ENCODE data around the gene EMILIN2. TPM values are rescaled to one million over a fixed set of nuclear protein-coding genes. Genes with fewer than 3 reads are reported as not detected.

The EMILIN2 gene
- total RNA-seq, 1 experiment from 2014 or later = 11.7 TPM

DNA sequence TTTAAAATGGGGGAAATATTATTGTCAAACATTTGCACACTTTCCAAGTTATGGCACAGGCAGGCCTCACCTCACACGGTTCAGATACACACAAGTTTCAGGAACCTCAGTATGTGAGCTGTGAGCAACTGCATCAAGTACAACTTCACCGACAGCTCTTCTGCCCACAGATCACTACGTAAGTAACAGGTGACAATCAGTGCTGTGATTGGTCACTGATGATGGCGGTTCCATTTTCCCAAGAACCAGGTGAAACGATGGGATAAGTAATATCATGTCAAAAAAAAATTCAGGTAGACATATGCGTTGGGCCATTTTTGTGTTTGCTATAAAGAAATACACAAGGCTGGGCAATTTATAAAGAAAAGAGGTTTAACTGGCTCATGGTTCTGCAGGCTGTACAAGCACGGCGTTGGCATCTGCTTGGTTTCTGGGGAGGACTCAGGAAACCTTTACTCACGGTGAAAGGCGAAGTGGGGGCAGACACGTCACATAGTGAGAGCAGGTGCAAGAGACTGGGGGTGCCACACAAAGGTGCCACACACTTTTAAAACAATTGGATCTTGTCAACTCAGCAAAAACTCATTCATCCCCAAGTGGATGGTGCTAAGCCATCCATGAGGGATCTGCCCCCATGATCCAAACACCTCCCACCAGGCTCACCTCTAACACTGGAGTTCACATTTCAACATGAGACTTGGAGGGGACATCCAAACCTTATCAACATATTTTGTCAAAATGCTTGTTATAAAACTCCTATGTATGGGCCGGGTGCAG, 108.3 kb downstream of the EMILIN2 start (continued):
- TF ChIP-seq, protein P1, sequence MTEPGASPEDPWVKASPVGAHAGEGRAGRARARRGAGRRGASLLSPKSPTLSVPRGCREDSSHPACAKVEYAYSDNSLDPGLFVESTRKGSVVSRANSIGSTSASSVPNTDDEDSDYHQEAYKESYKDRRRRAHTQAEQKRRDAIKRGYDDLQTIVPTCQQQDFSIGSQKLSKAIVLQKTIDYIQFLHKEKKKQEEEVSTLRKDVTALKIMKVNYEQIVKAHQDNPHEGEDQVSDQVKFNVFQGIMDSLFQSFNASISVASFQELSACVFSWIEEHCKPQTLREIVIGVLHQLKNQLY (CRISPR knock-in tag; IDR thresholded peaks at IDR 0.05) = no peak

DNA sequence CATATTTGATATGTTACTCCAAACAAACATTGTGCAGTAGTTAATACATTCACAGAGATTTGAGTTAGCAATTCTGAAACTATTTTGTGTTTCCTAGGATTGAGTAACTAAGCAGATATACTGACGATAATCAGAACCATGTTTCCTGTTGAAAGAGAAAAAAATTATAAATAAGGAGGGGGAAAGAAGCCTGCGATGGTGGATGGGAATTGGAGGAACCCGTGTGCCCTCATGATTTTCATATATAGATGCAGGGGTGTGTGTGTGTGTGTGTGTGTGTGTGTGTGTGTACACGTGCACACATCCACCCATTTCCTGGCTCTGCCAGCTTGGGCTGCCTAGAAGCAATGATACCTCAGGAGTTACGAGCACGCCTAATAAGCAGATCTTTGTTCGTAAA, 109.2 kb downstream of the EMILIN2 start:
- Mint-ChIP-seq H3K27ac (no peak overlapping the region), H3K27me3 (ENCODE audit: low read depth) (no peaks in the 10 kb centered on the region), H3K36me3 (peaks cover 28% of the 10 kb centered on the region), H3K9me3 (no peaks in the 10 kb centered on the region), H3K4me3 (no peak overlapping the region), H3K4me1 (no peaks in the 10 kb centered on the region)
- ChIA-PET POLR2A (no interaction called here), CTCF (interaction anchor here (1.1 kb wide), 1 partner anchor 196 kb away, joined by 3 read pairs; no protein-coding TSS in a partner anchor)
- ATAC-seq = no peak
- TF ChIP-seq ELF4 (CRISPR knock-in tag; IDR thresholded peaks at IDR 0.05; ENCODE audit: low read depth) (no peak), EMX1 (CRISPR knock-in tag; IDR thresholded peaks at IDR 0.05) (no peak), MYBL2 (CRISPR knock-in tag; IDR thresholded peaks at IDR 0.05) (no peak)
- TF ChIP-seq, protein P2, sequence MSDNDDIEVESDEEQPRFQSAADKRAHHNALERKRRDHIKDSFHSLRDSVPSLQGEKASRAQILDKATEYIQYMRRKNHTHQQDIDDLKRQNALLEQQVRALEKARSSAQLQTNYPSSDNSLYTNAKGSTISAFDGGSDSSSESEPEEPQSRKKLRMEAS (CRISPR knock-in tag; IDR thresholded peaks at IDR 0.05) = no peak
- TF ChIP-seq, protein P3, sequence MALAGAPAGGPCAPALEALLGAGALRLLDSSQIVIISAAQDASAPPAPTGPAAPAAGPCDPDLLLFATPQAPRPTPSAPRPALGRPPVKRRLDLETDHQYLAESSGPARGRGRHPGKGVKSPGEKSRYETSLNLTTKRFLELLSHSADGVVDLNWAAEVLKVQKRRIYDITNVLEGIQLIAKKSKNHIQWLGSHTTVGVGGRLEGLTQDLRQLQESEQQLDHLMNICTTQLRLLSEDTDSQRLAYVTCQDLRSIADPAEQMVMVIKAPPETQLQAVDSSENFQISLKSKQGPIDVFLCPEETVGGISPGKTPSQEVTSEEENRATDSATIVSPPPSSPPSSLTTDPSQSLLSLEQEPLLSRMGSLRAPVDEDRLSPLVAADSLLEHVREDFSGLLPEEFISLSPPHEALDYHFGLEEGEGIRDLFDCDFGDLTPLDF (CRISPR knock-in tag; IDR thresholded peaks at IDR 0.05) = no peak
- TF ChIP-seq, protein P1 (CRISPR knock-in tag; IDR thresholded peaks at IDR 0.05) = no peak
- no peak for DNase-seq (ENCODE audit: low spot score)

DNA sequence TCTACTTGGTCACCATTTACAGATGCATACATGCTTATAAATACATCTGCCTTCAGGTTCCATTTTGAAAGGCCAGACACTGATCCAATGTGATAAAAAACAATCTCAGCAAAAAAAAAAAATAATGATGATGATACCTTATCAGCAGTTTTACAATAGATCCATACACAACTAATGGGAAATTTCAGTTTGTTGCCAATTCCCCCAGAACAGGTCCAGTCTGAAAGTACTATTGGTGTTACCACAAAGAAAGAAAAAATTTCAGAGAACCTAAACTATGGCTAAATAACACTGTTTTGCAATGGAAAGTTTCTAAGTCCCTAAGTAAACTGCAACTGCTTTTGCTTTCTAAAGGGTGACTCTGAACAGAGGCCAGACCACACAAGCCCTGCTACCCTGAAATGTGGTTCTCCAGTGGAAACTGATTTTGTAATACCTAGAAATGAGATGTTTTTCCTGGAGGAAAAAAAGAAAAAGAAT, 112.1 kb downstream of the EMILIN2 start:
- ATAC-seq (no peak), DNase-seq (ENCODE audit: low spot score) (no peak)
- Mint-ChIP-seq H3K27ac (no peak overlapping the region), H3K4me1 (no peaks in the 10 kb centered on the region), H3K36me3 (peaks cover 15% of the 10 kb centered on the region), H3K4me3 (no peak overlapping the region), H3K9me3 (no peaks in the 10 kb centered on the region), H3K27me3 (ENCODE audit: low read depth) (no peaks in the 10 kb centered on the region)
- ChIA-PET POLR2A (no interaction called here), CTCF (no interaction called here)
- TF ChIP-seq ELF4 (CRISPR knock-in tag; IDR thresholded peaks at IDR 0.05; ENCODE audit: low read depth) (no peak), NFATC4 (CRISPR knock-in tag; IDR thresholded peaks at IDR 0.05) (no peak), SMAD4 (CRISPR knock-in tag; IDR thresholded peaks at IDR 0.05) (no peak), PRRX2 (CRISPR knock-in tag; IDR thresholded peaks at IDR 0.05) (no peak), CBFB (CRISPR knock-in tag; IDR thresholded peaks at IDR 0.05; ENCODE audit: low read depth) (no peak)
- TF ChIP-seq, protein P4, sequence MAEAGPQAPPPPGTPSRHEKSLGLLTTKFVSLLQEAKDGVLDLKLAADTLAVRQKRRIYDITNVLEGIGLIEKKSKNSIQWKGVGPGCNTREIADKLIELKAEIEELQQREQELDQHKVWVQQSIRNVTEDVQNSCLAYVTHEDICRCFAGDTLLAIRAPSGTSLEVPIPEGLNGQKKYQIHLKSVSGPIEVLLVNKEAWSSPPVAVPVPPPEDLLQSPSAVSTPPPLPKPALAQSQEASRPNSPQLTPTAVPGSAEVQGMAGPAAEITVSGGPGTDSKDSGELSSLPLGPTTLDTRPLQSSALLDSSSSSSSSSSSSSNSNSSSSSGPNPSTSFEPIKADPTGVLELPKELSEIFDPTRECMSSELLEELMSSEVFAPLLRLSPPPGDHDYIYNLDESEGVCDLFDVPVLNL (CRISPR knock-in tag; IDR thresholded peaks at IDR 0.05; ENCODE audit: borderline replicate concordance, low read depth) = no peak
- TF ChIP-seq, protein P5, sequence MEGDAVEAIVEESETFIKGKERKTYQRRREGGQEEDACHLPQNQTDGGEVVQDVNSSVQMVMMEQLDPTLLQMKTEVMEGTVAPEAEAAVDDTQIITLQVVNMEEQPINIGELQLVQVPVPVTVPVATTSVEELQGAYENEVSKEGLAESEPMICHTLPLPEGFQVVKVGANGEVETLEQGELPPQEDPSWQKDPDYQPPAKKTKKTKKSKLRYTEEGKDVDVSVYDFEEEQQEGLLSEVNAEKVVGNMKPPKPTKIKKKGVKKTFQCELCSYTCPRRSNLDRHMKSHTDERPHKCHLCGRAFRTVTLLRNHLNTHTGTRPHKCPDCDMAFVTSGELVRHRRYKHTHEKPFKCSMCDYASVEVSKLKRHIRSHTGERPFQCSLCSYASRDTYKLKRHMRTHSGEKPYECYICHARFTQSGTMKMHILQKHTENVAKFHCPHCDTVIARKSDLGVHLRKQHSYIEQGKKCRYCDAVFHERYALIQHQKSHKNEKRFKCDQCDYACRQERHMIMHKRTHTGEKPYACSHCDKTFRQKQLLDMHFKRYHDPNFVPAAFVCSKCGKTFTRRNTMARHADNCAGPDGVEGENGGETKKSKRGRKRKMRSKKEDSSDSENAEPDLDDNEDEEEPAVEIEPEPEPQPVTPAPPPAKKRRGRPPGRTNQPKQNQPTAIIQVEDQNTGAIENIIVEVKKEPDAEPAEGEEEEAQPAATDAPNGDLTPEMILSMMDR (IDR thresholded peaks at IDR 0.05) = no peak
- TF ChIP-seq, protein P3 (CRISPR knock-in tag; IDR thresholded peaks at IDR 0.05) = no peak
- TF ChIP-seq, protein P6, sequence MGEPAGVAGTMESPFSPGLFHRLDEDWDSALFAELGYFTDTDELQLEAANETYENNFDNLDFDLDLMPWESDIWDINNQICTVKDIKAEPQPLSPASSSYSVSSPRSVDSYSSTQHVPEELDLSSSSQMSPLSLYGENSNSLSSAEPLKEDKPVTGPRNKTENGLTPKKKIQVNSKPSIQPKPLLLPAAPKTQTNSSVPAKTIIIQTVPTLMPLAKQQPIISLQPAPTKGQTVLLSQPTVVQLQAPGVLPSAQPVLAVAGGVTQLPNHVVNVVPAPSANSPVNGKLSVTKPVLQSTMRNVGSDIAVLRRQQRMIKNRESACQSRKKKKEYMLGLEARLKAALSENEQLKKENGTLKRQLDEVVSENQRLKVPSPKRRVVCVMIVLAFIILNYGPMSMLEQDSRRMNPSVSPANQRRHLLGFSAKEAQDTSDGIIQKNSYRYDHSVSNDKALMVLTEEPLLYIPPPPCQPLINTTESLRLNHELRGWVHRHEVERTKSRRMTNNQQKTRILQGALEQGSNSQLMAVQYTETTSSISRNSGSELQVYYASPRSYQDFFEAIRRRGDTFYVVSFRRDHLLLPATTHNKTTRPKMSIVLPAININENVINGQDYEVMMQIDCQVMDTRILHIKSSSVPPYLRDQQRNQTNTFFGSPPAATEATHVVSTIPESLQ (CRISPR knock-in tag; IDR thresholded peaks at IDR 0.05) = no peak
- TF ChIP-seq, protein P7, sequence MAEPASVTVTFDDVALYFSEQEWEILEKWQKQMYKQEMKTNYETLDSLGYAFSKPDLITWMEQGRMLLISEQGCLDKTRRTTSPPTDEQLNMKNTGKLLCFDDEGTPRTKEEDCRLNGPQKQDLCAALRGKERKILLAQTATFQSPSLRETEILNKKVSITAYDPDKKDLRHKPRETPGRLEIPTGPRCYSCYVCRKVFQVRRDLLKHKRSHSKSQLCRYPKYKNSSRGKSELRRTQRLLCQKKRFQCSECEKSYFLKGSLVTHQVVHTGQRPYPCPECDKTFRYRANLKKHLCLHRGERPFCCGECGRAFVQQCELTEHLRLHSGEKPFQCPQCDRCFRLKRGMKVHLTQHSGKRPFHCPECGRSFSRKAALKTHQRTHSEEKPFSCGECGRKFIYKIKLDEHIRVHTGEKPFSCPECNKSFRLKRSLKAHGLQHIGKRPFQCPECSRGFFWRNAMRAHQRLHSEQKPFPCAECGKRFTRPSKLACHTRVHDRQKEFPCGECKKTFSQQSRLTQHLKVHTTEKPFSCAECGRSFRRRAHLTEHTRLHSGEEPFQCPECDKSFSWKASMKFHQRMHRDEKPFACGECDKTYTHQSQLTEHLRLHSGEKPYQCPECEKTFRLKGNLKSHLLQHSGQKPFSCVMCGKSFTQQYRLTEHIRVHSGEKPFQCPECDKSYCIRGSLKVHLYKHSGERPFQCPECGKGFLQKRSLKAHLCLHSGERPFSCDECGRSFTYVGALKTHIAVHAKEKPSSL (CRISPR knock-in tag; conservative IDR thresholded peaks at IDR 0.05) = no peak
- TF ChIP-seq, protein P8, sequence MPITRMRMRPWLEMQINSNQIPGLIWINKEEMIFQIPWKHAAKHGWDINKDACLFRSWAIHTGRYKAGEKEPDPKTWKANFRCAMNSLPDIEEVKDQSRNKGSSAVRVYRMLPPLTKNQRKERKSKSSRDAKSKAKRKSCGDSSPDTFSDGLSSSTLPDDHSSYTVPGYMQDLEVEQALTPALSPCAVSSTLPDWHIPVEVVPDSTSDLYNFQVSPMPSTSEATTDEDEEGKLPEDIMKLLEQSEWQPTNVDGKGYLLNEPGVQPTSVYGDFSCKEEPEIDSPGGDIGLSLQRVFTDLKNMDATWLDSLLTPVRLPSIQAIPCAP (CRISPR knock-in tag; IDR thresholded peaks at IDR 0.05) = no peak
- TF ChIP-seq, protein P9, sequence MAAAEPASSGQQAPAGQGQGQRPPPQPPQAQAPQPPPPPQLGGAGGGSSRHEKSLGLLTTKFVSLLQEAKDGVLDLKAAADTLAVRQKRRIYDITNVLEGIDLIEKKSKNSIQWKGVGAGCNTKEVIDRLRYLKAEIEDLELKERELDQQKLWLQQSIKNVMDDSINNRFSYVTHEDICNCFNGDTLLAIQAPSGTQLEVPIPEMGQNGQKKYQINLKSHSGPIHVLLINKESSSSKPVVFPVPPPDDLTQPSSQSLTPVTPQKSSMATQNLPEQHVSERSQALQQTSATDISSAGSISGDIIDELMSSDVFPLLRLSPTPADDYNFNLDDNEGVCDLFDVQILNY (CRISPR knock-in tag; IDR thresholded peaks at IDR 0.05) = no peak

All from WTC11 (cell line).